Measurements from ENCODE around the gene MATN3. TPM values are rescaled to one million over a fixed set of nuclear protein-coding genes. Genes with fewer than 3 reads are reported as not detected.

MATN3 gene
- total and polyA plus RNA-seq, 2 of the 13 experiments (the other 11 are each of a cell fraction or from before 2014, with no cell fraction given): 36.1 to 208 TPM

DNA sequence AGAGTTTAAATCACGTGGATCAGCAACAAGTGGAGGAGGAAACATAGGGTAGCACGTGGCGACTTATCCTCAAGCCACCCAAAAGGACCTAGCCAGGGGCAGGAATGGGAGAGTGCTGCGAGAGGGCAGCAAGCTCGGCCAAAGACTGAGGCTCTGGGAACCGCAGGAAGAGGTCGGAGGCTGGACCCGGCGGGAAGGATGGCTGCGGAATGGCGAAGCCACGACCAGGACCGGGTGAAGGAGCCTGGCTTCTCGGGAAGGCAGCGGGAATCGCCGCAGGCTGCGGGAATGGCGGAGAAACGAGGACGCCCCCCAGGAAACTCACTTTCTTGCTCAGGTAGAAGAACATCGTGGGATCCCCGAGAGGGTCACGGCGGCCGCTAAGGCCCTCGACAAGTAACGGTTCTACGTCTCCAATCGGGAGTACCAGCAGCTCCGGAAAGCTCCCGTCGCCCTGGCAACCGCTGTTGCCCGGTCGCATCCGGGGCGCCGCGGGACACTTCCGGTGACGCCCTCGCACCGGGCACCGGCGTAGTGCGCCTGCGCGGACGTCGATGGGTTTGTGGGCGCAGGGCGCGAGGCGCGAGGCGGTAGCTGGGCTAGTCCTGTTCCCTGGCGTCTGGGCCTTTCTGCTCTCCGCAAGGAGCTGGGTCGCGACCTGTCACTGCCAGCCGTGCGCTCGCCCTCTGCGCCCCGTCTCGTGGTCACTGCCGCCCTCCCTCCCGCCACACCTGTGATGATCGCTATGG is 22.6 kb downstream of the MATN3 start, which contains the start of gene WDR35 (continued):
- TF ChIP-seq MAZ (IDR thresholded peaks at IDR 0.05; ENCODE audit: borderline replicate concordance, low read depth, low read length) (no peak; the same call in 1 of the 2 replicates), MAZ (CRISPR knock-in tag; IDR thresholded peaks at IDR 0.05; ENCODE audit: low read depth) (peak; percentile 85), FUBP1 (CRISPR knock-in tag; IDR thresholded peaks at IDR 0.05; ENCODE audit: borderline replicate concordance) (peak; percentile 79; the same call in 1 of the 2 replicates), ZNF792 (CRISPR knock-in tag; IDR thresholded peaks at IDR 0.05) (peak; percentile 90), HOXA5 (CRISPR knock-in tag; IDR thresholded peaks at IDR 0.05) (peak; percentile 91), SNAPC4 (CRISPR knock-in tag; IDR thresholded peaks at IDR 0.05) (peak; percentile 76; the same call in 1 of the 2 replicates), ZNF737 (CRISPR knock-in tag; IDR thresholded peaks at IDR 0.05; ENCODE audit: borderline replicate concordance) (no peak), MYNN (CRISPR knock-in tag; IDR thresholded peaks at IDR 0.05; ENCODE audit: low read depth) (peak; percentile 27; the same call in 1 of the 2 replicates), RFX5 (IDR thresholded peaks at IDR 0.05; ENCODE audit: low read depth, low read length) (peak; percentile 64; the same call in 1 of the 2 replicates), ZSCAN22 (CRISPR knock-in tag; IDR thresholded peaks at IDR 0.05) (0 out of 2 replicates have a peak, but pooled peaks have one; percentile 8), CCAR2 (optimal IDR thresholded peaks at IDR 0.05; ENCODE audit: low read depth, low read length) (no peak), NRL (CRISPR knock-in tag; IDR thresholded peaks at IDR 0.05; ENCODE audit: borderline replicate concordance) (peak; percentile 98), KLF12 (CRISPR knock-in tag; IDR thresholded peaks at IDR 0.05; ENCODE audit: borderline replicate concordance) (peak; percentile 99), DNMT3B (CRISPR knock-in tag; conservative IDR thresholded peaks at IDR 0.05) (peak; percentile 81; the same call in 1 of the 2 replicates), ZNF775 (CRISPR knock-in tag; IDR thresholded peaks at IDR 0.05; ENCODE audit: borderline replicate concordance) (no peak), ZNF615 (CRISPR knock-in tag; IDR thresholded peaks at IDR 0.05; ENCODE audit: borderline replicate concordance) (peak; percentile 58; the same call in 1 of the 2 replicates), ZBTB8A (CRISPR knock-in tag; IDR thresholded peaks at IDR 0.05; ENCODE audit: borderline replicate concordance, low read depth) (peak; percentile 97; the same call in 1 of the 2 replicates), CREB1 (IDR thresholded peaks at IDR 0.05) (peak; percentile 66), CREB1 (CRISPR knock-in tag; IDR thresholded peaks at IDR 0.05) (peak; percentile 59; the same call in 1 of the 2 replicates)
- TF ChIP-seq, protein P1, sequence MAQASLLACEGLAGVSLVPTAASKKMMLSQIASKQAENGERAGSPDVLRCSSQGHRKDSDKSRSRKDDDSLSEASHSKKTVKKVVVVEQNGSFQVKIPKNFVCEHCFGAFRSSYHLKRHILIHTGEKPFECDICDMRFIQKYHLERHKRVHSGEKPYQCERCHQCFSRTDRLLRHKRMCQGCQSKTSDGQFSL (CRISPR knock-in tag; IDR thresholded peaks at IDR 0.05): no peak; the same call in 1 of the 2 replicates
- TF ChIP-seq, protein P2, sequence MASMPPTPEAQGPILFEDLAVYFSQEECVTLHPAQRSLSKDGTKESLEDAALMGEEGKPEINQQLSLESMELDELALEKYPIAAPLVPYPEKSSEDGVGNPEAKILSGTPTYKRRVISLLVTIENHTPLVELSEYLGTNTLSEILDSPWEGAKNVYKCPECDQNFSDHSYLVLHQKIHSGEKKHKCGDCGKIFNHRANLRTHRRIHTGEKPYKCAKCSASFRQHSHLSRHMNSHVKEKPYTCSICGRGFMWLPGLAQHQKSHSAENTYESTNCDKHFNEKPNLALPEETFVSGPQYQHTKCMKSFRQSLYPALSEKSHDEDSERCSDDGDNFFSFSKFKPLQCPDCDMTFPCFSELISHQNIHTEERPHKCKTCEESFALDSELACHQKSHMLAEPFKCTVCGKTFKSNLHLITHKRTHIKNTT (CRISPR knock-in tag; IDR thresholded peaks at IDR 0.05): no peak

Data from HepG2 (cell line).